HepG2 (cell line): ENCODE data around the gene COQ9. TPM values are rescaled to one million over a fixed set of nuclear protein-coding genes. Genes with fewer than 3 reads are reported as not detected.
A peak's percentile ranks its signal among the peaks of the same experiment; 100 is the strongest.

Experiments
- FOXA3 ChIP-seq: IDR thresholded peaks from 2 replicates; pipeline ENCODE4 v1.6.1; 2016; ENCODE audit warnings: missing genetic modification reagents, missing compliant biosample characterization
- IRF2 ChIP-seq: IDR thresholded peaks from 2 replicates; pipeline ENCODE4 v1.6.1; 2018; ENCODE audit warnings: missing genetic modification reagents, missing compliant biosample characterization
- KMT2A ChIP-seq: sonication (generic); formaldehyde crosslinking; IDR thresholded peaks from 2 replicates; pipeline ENCODE4 v1.4.0; 2020; ENCODE audit warnings: missing genetic modification reagents
- NCOA1 ChIP-seq: sonication (generic); formaldehyde crosslinking; IDR thresholded peaks from 2 replicates; pipeline ENCODE4 v1.9.0; 2021; ENCODE audit warnings: missing genetic modification reagents
- WIZ ChIP-seq: sonication (generic); formaldehyde crosslinking; IDR thresholded peaks from 2 replicates; pipeline ENCODE4 v1.5.1; 2020; ENCODE audit warnings: mild to moderate bottlenecking, missing genetic modification reagents
- ZBTB3 ChIP-seq: sonication (generic); formaldehyde crosslinking; IDR thresholded peaks from 2 replicates; pipeline ENCODE4 v1.4.0; 2020; ENCODE audit warnings: low read depth, mild to moderate bottlenecking, moderate library complexity, missing genetic modification reagents, borderline replicate concordance
- ZFP82 ChIP-seq: sonication (generic); formaldehyde crosslinking; IDR thresholded peaks from 2 replicates; pipeline ENCODE4 v1.5.1; 2020; ENCODE audit warnings: mild to moderate bottlenecking, missing genetic modification reagents, borderline replicate concordance
- ZNF382 ChIP-seq: sonication (generic); formaldehyde crosslinking; IDR thresholded peaks from 2 replicates; pipeline ENCODE4 v1.5.0; 2020; ENCODE audit warnings: missing genetic modification reagents, mild to moderate bottlenecking, borderline replicate concordance
- ZNF816 ChIP-seq: sonication (generic); formaldehyde crosslinking; IDR thresholded peaks from 2 replicates; pipeline ENCODE4 v1.8.0; 2022; ENCODE audit warnings: missing genetic modification reagents, mild to moderate bottlenecking, borderline replicate concordance
- polyA plus RNA-seq, 8 experiments: library from polyadenylated mRNA; depleted of rRNA in 3 of 8; stranded (reverse) in 7 of 8; unstranded in 1 of 8; fragments of >200 nt; fragmentation: Illumina TruSeq in 4 of 8; extraction: Trizol in 4 of 8; gene quantifications; 2 replicates each; pipeline versions ENCODE4 v1.2.1 to v1.2.3, GENCODE V29; 2011 to 2016; ENCODE audit warnings: low read depth in 4 of 8, missing spikeins in 1 of 8, mixed read lengths in 1 of 8; ENCODE audit not compliant: insufficient read depth in 1 of 8
- total RNA-seq, 5 experiments: library from RNA; depleted of rRNA; stranded (reverse); fragments of >200 nt; fragmentation: Illumina TruSeq; extraction: Trizol; gene quantifications; 2 replicates each; pipeline ENCODE4 v1.2.3, GENCODE V29; 2016; ENCODE audit warnings: low read depth in 1 of 5
- TF ChIP-seq, protein P1 (sequence below): IDR thresholded peaks from 2 replicates; pipeline ENCODE4 v1.6.1; 2016; ENCODE audit warnings: low read depth, missing genetic modification reagents, missing compliant biosample characterization
- TF ChIP-seq, protein P2 (sequence below): sonication (generic); formaldehyde crosslinking; IDR thresholded peaks from 2 replicates; pipeline ENCODE4 v1.4.0; 2020; ENCODE audit warnings: mild to moderate bottlenecking, missing genetic modification reagents
- TF ChIP-seq, protein P3 (sequence below): sonication (generic); formaldehyde crosslinking; IDR thresholded peaks from 2 replicates; pipeline ENCODE4 v1.8.0; 2022; ENCODE audit warnings: low read depth, missing genetic modification reagents
- TF ChIP-seq, protein P4 (sequence below): sonication (generic); formaldehyde crosslinking; IDR thresholded peaks from 2 replicates; pipeline ENCODE4 v1.5.1; 2020; ENCODE audit warnings: missing genetic modification reagents, mild to moderate bottlenecking, borderline replicate concordance
- TF ChIP-seq, protein P5 (sequence below): fragments of 450-650 bp; IDR thresholded peaks from 2 replicates; pipeline ENCODE4 v1.6.1; 2017

Gene COQ9
- total and polyA plus RNA-seq, 2 of the 13 experiments (the other 11 are each of a cell fraction or from before 2014, with no cell fraction given): 57.5 to 108 TPM

DNA sequence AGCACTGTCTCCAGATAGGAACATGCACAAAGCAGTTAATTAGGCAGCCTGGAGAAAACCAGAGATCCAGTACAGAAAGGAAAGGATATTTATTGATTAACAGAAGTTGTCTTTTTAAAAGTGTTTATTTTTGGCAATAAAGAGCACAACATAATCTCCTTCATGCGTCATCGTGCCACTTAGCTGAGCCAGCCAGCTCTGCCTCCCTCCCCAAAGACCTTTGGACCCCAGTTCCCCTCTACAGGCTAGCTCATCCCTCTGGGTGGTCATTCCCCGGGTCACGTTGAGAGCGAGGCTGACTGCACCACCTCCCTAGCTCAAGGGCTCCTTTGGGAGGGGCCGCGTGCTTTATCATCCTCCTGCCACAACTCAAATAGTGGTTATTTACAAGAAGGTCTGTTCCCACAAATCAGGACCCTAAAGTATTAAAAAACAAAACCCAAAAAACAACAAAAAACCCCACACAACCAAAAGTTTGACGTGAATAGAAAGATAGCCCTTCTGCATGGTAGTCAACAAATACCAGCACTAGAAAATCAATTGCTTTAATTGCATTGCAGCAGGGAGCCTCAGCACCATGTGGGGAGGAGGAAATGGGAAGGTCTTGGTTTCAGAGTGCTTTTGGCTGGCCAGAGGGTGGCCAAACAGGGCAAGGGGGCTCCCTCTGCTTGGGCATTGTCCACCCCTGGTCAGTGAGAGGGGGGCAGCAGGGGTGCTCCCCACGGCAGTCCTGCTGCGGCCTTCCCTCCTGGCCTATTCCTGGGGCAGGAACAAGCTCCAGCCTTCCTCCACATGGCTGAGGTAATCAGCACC, 24.8 kb downstream of the COQ9 start (continued):
- TF ChIP-seq, protein P1, sequence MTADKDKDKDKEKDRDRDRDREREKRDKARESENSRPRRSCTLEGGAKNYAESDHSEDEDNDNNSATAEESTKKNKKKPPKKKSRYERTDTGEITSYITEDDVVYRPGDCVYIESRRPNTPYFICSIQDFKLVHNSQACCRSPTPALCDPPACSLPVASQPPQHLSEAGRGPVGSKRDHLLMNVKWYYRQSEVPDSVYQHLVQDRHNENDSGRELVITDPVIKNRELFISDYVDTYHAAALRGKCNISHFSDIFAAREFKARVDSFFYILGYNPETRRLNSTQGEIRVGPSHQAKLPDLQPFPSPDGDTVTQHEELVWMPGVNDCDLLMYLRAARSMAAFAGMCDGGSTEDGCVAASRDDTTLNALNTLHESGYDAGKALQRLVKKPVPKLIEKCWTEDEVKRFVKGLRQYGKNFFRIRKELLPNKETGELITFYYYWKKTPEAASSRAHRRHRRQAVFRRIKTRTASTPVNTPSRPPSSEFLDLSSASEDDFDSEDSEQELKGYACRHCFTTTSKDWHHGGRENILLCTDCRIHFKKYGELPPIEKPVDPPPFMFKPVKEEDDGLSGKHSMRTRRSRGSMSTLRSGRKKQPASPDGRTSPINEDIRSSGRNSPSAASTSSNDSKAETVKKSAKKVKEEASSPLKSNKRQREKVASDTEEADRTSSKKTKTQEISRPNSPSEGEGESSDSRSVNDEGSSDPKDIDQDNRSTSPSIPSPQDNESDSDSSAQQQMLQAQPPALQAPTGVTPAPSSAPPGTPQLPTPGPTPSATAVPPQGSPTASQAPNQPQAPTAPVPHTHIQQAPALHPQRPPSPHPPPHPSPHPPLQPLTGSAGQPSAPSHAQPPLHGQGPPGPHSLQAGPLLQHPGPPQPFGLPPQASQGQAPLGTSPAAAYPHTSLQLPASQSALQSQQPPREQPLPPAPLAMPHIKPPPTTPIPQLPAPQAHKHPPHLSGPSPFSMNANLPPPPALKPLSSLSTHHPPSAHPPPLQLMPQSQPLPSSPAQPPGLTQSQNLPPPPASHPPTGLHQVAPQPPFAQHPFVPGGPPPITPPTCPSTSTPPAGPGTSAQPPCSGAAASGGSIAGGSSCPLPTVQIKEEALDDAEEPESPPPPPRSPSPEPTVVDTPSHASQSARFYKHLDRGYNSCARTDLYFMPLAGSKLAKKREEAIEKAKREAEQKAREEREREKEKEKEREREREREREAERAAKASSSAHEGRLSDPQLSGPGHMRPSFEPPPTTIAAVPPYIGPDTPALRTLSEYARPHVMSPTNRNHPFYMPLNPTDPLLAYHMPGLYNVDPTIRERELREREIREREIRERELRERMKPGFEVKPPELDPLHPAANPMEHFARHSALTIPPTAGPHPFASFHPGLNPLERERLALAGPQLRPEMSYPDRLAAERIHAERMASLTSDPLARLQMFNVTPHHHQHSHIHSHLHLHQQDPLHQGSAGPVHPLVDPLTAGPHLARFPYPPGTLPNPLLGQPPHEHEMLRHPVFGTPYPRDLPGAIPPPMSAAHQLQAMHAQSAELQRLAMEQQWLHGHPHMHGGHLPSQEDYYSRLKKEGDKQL (CRISPR knock-in tag): 0 out of 2 replicates have a peak, but pooled peaks have one; percentile 46
- no peak for TF ChIP-seq ZNF816 (CRISPR knock-in tag)
- TF ChIP-seq ZFP82 (CRISPR knock-in tag): no peak
- TF ChIP-seq KMT2A: 0 out of 2 replicates have a peak, but pooled peaks have one; percentile 11
- no peak for TF ChIP-seq ZNF382 (CRISPR knock-in tag)
- TF ChIP-seq FOXA3 (CRISPR knock-in tag): peak; percentile 73
- no peak; the same call in 1 of the 2 replicates for TF ChIP-seq IRF2 (CRISPR knock-in tag)
- TF ChIP-seq, protein P2, sequence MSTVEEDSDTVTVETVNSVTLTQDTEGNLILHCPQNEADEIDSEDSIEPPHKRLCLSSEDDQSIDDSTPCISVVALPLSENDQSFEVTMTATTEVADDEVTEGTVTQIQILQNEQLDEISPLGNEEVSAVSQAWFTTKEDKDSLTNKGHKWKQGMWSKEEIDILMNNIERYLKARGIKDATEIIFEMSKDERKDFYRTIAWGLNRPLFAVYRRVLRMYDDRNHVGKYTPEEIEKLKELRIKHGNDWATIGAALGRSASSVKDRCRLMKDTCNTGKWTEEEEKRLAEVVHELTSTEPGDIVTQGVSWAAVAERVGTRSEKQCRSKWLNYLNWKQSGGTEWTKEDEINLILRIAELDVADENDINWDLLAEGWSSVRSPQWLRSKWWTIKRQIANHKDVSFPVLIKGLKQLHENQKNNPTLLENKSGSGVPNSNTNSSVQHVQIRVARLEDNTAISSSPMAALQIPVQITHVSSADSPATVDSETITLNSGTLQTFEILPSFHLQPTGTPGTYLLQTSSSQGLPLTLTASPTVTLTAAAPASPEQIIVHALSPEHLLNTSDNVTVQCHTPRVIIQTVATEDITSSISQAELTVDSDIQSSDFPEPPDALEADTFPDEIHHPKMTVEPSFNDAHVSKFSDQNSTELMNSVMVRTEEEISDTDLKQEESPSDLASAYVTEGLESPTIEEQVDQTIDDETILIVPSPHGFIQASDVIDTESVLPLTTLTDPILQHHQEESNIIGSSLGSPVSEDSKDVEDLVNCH (CRISPR knock-in tag): no peak
- TF ChIP-seq ZBTB3 (CRISPR knock-in tag): no peak
- no peak for TF ChIP-seq NCOA1 (CRISPR knock-in tag)
- 0 out of 2 replicates have a peak, but pooled peaks have one; percentile 33 for TF ChIP-seq WIZ
- TF ChIP-seq, protein P3, sequence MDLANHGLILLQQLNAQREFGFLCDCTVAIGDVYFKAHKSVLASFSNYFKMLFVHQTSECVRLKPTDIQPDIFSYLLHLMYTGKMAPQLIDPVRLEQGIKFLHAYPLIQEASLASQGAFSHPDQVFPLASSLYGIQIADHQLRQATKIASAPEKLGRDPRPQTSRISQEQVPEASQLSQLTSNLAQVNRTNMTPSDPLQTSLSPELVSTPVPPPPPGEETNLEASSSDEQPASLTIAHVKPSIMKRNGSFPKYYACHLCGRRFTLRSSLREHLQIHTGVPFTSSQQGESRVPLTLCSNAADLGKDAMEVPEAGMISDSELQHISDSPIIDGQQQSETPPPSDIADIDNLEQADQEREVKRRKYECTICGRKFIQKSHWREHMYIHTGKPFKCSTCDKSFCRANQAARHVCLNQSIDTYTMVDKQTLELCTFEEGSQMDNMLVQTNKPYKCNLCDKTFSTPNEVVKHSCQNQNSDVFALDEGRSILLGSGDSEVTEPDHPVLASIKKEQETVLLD (CRISPR knock-in tag): no peak
- TF ChIP-seq, protein P4, sequence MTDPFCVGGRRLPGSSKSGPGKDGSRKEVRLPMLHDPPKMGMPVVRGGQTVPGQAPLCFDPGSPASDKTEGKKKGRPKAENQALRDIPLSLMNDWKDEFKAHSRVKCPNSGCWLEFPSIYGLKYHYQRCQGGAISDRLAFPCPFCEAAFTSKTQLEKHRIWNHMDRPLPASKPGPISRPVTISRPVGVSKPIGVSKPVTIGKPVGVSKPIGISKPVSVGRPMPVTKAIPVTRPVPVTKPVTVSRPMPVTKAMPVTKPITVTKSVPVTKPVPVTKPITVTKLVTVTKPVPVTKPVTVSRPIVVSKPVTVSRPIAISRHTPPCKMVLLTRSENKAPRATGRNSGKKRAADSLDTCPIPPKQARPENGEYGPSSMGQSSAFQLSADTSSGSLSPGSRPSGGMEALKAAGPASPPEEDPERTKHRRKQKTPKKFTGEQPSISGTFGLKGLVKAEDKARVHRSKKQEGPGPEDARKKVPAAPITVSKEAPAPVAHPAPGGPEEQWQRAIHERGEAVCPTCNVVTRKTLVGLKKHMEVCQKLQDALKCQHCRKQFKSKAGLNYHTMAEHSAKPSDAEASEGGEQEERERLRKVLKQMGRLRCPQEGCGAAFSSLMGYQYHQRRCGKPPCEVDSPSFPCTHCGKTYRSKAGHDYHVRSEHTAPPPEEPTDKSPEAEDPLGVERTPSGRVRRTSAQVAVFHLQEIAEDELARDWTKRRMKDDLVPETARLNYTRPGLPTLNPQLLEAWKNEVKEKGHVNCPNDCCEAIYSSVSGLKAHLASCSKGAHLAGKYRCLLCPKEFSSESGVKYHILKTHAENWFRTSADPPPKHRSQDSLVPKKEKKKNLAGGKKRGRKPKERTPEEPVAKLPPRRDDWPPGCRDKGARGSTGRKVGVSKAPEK (CRISPR knock-in tag): no peak
- TF ChIP-seq, protein P5, sequence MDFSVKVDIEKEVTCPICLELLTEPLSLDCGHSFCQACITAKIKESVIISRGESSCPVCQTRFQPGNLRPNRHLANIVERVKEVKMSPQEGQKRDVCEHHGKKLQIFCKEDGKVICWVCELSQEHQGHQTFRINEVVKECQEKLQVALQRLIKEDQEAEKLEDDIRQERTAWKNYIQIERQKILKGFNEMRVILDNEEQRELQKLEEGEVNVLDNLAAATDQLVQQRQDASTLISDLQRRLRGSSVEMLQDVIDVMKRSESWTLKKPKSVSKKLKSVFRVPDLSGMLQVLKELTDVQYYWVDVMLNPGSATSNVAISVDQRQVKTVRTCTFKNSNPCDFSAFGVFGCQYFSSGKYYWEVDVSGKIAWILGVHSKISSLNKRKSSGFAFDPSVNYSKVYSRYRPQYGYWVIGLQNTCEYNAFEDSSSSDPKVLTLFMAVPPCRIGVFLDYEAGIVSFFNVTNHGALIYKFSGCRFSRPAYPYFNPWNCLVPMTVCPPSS: no peak
